Endothelial cell (in vitro differentiated cells): ENCODE measurements around the gene USP54. TPM values are rescaled to one million over a fixed set of nuclear protein-coding genes. Genes with fewer than 3 reads are reported as not detected.

Source experiments
- DNase-seq: peaks from one replicate; pipeline ENCODE4 v3.0.0; 2021; ENCODE audit warnings: low spot score
- H3K27ac Mint-ChIP-seq: one replicate; pipeline ENCODE4 v1.8.0; 2021; ENCODE audit warnings: mixed read lengths, inconsistent platforms; ENCODE audit not compliant: unreplicated experiment
- H3K27me3 Mint-ChIP-seq: one replicate; pipeline ENCODE4 v1.8.0; 2021; ENCODE audit warnings: mild to moderate bottlenecking, moderate library complexity, mixed read lengths, inconsistent platforms; ENCODE audit not compliant: unreplicated experiment
- H3K36me3 Mint-ChIP-seq: one replicate; pipeline ENCODE4 v1.8.0; 2021; ENCODE audit warnings: mild to moderate bottlenecking, low read depth, mixed read lengths, inconsistent platforms; ENCODE audit not compliant: unreplicated experiment
- H3K4me1 Mint-ChIP-seq: one replicate; pipeline ENCODE4 v1.8.0; 2021; ENCODE audit warnings: mild to moderate bottlenecking, mixed read lengths, inconsistent platforms; ENCODE audit not compliant: unreplicated experiment
- H3K4me3 Mint-ChIP-seq: one replicate; pipeline ENCODE4 v1.8.0; 2021; ENCODE audit warnings: mild to moderate bottlenecking, mixed read lengths, inconsistent platforms; ENCODE audit not compliant: unreplicated experiment
- H3K9me3 Mint-ChIP-seq: one replicate; pipeline ENCODE4 v1.8.0; 2021; ENCODE audit warnings: mixed read lengths, inconsistent platforms; ENCODE audit not compliant: unreplicated experiment
- CTCF ChIP-seq: fragments of 200-600 bp; sonication (generic); IDR thresholded peaks from one replicate; pipeline ENCODE4 v1.5.0; 2021; ENCODE audit warnings: antibody characterized with exemption; ENCODE audit not compliant: unreplicated experiment
- total RNA-seq: library from RNA; stranded (reverse); fragmentation: NEBNext Ultra II Directional; extraction: Animal tissue kit (Norgen Biotek cat#: 25700); gene quantifications from one replicate; pipeline ENCODE4 v1.2.1, GENCODE V29; 2021; ENCODE audit not compliant: unreplicated experiment

The USP54 gene
- total RNA-seq, 1 donor from 2014 or later = 267 TPM

GRCh38 chr10:73628405-73628804 lies 37.3 kb upstream of the USP54 start:
- Mint-ChIP-seq H3K4me3 (peak overlapping the region; percentile 56), H3K4me1 (peaks cover 8% of the 10 kb centered on the region), H3K36me3 (no peaks in the 10 kb centered on the region), H3K27me3 (peaks cover 9% of the 10 kb centered on the region), H3K27ac (no peak overlapping the region), H3K9me3 (no peaks in the 10 kb centered on the region)
- TF ChIP-seq CTCF = no peak
- DNase-seq = no peak

GRCh38 chr10:73627300-73627699 lies 36.2 kb upstream of the USP54 start:
- Mint-ChIP-seq H3K36me3 (no peaks in the 10 kb centered on the region), H3K27me3 (peaks cover 9% of the 10 kb centered on the region), H3K9me3 (no peaks in the 10 kb centered on the region), H3K4me1 (peaks cover 8% of the 10 kb centered on the region), H3K4me3 (no peak overlapping the region), H3K27ac (no peak overlapping the region)
- TF ChIP-seq CTCF = no peak
- DNase-seq = no peak

GRCh38 chr10:73625884-73626752 lies 35.0 kb upstream of the USP54 start:
- peak; percentile 86 for DNase-seq
- no peak for TF ChIP-seq CTCF
- peaks cover 8% of the 10 kb centered on the region for H3K4me1 Mint-ChIP-seq
- H3K4me3 Mint-ChIP-seq = peak overlapping the region; percentile 99
- H3K9me3 Mint-ChIP-seq = no peaks in the 10 kb centered on the region
- H3K36me3 Mint-ChIP-seq = no peaks in the 10 kb centered on the region
- H3K27me3 Mint-ChIP-seq = peaks cover 9% of the 10 kb centered on the region
- peak overlapping the region; percentile 98 for H3K27ac Mint-ChIP-seq

GRCh38 chr10:73625004-73625883 lies 34.1 kb upstream of the USP54 start:
- Mint-ChIP-seq H3K4me1 (peaks cover 8% of the 10 kb centered on the region), H3K4me3 (peak overlapping the region; percentile 99), H3K9me3 (no peaks in the 10 kb centered on the region), H3K27me3 (peaks cover 9% of the 10 kb centered on the region), H3K36me3 (no peaks in the 10 kb centered on the region), H3K27ac (peak overlapping the region; percentile 91)
- DNase-seq = peak; percentile 20
- no peak for TF ChIP-seq CTCF
